ENCODE results near the gene PAAF1. TPM values are rescaled to one million over a fixed set of nuclear protein-coding genes. Genes with fewer than 3 reads are reported as not detected.

Gene PAAF1
- total RNA-seq, 1 donor from 2014 or later: 13.5 TPM

DNA sequence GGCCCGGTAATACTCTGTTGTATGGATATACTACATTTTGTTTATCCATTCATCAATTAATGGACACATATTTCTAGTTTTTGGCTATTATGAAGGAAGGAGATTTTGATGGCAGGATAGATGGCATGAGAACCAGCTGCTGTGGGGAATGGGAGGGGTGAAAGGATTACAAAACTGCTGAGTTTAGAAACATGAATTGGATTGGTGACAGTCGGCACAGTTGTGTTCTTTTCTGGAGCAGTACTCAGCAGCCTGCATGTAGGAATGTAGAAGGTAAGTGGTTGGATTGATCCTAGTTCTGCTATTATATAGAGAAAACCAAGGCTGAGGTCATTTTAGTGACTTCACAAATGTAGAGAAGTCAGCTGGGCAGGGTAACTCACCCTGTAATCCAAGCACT lies 7.1 kb downstream of the PAAF1 start:
- TF ChIP-seq, protein P1, sequence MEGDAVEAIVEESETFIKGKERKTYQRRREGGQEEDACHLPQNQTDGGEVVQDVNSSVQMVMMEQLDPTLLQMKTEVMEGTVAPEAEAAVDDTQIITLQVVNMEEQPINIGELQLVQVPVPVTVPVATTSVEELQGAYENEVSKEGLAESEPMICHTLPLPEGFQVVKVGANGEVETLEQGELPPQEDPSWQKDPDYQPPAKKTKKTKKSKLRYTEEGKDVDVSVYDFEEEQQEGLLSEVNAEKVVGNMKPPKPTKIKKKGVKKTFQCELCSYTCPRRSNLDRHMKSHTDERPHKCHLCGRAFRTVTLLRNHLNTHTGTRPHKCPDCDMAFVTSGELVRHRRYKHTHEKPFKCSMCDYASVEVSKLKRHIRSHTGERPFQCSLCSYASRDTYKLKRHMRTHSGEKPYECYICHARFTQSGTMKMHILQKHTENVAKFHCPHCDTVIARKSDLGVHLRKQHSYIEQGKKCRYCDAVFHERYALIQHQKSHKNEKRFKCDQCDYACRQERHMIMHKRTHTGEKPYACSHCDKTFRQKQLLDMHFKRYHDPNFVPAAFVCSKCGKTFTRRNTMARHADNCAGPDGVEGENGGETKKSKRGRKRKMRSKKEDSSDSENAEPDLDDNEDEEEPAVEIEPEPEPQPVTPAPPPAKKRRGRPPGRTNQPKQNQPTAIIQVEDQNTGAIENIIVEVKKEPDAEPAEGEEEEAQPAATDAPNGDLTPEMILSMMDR (IDR thresholded peaks at IDR 0.05; ENCODE audit: borderline replicate concordance): no peak
- Histone ChIP-seq H3K4me1 (no peaks in the 10 kb centered on the region), H3K36me3 (peaks cover 25% of the 10 kb centered on the region), H3K9me3 (replicated peaks) (no peaks in the 10 kb centered on the region), H3K4me3 (no peak overlapping the region), H3K27me3 (ENCODE audit: low read depth) (no peaks in the 10 kb centered on the region), H3K27ac (replicated peaks) (no peak overlapping the region)
- intact Hi-C loops (cut with micrococcal nuclease): no loop called here
- no peak for DNase-seq

DNA sequence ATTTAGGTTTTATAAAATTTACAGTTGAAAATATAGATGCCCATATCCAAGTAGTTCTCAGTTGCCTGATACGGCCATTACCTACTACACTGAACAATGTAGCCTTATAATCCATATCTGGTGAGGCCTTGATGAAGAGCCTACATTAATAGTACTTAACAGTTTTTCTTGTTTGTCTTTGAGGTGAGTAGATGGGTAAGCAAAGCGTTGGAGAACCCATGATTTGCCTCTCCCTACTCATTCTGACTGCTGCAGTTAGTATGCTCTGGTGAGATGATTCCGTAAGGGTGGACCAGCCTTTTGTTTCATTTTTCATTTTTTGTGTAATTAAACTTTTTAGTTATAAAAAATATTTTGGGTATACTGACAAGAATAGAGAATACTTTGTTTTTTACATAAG lies 11.4 kb downstream of the PAAF1 start:
- H3K4me1 ChIP-seq: no peaks in the 10 kb centered on the region
- no peaks in the 10 kb centered on the region for H3K27me3 ChIP-seq (ENCODE audit: low read depth)
- peaks cover 63% of the 10 kb centered on the region for H3K36me3 ChIP-seq
- TF ChIP-seq, protein P1 (IDR thresholded peaks at IDR 0.05; ENCODE audit: borderline replicate concordance): no peak
- no peak overlapping the region for H3K27ac ChIP-seq (replicated peaks)
- intact Hi-C loops (cut with micrococcal nuclease): no loop called here
- no peak for DNase-seq
- no peak overlapping the region for H3K4me3 ChIP-seq
- H3K9me3 ChIP-seq (replicated peaks): no peaks in the 10 kb centered on the region

DNA sequence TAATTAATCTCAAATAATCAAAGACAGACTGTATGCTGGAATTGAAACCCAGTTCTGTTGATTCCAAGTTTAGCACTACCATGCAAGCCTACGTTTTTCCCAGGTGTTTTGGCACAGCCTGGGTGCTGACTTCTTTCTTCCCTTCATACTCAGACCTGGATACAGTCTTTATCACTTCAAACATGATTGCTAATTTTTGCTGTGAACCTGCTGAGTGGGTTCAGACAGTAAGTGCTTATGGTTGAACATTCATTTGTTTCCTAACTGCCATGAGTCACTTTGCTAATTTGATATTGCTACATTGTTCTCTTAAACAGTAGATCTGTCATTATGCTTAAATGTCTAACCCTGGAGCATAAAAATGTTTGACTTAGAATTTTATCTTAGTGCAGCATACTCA lies 12.2 kb downstream of the PAAF1 start:
- DNase-seq: no peak
- intact Hi-C loops (cut with micrococcal nuclease): no loop called here
- Histone ChIP-seq H3K27ac (replicated peaks) (no peak overlapping the region), H3K4me3 (no peak overlapping the region), H3K9me3 (replicated peaks) (no peaks in the 10 kb centered on the region), H3K4me1 (no peaks in the 10 kb centered on the region), H3K36me3 (peaks cover 63% of the 10 kb centered on the region), H3K27me3 (ENCODE audit: low read depth) (no peaks in the 10 kb centered on the region)
- TF ChIP-seq, protein P1 (IDR thresholded peaks at IDR 0.05; ENCODE audit: borderline replicate concordance): no peak

DNA sequence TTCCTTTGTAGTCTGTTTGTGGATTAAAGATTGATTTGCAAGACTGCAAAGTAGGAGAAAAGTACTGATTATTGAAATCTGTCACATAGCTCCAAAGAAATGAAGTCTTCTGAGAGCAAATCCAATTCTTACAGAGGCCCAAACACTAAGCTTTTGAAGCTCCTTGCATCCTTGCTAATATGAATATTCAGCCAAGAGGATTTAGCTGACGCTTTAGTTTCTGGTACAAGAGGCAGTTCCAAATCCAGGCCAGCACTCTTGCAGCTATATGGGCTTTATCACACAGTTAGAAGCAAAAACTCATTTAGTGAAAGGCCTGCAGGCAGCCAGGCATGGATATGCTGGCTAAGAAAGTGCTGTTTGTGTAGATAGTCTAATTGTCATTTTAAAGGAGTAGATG lies 12.7 kb downstream of the PAAF1 start:
- H3K27ac ChIP-seq (replicated peaks): no peak overlapping the region
- H3K4me1 ChIP-seq: no peaks in the 10 kb centered on the region
- peaks cover 63% of the 10 kb centered on the region for H3K36me3 ChIP-seq
- no peak overlapping the region for H3K4me3 ChIP-seq
- intact Hi-C loops (cut with micrococcal nuclease): no loop called here
- H3K9me3 ChIP-seq (replicated peaks): no peaks in the 10 kb centered on the region
- TF ChIP-seq, protein P1 (IDR thresholded peaks at IDR 0.05; ENCODE audit: borderline replicate concordance): no peak
- no peak for DNase-seq
- H3K27me3 ChIP-seq (ENCODE audit: low read depth): no peaks in the 10 kb centered on the region

DNA sequence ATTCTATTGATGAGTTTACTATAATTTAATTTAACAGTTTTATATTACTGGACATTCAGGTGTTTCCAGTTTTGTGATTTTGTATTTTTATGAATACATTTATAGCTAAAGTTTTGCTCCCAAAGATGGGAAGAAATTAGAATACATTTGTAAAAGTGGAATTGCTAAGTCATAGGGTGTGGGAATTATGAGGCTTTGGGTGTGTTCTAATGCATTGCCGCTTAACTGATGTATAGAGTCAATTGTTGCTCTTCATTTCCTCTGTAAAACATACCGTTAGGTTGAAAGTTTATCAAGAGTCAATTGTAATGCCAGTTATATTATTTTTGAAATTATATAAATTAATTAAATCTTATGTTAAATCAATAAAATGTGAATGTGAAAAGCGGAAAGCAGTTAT lies 16.2 kb downstream of the PAAF1 start:
- H3K4me3 ChIP-seq: no peak overlapping the region
- no peaks in the 10 kb centered on the region for H3K9me3 ChIP-seq (replicated peaks)
- H3K27me3 ChIP-seq (ENCODE audit: low read depth): no peaks in the 10 kb centered on the region
- H3K27ac ChIP-seq (replicated peaks): no peak overlapping the region
- H3K36me3 ChIP-seq: peaks cover 59% of the 10 kb centered on the region
- no peaks in the 10 kb centered on the region for H3K4me1 ChIP-seq
- TF ChIP-seq, protein P1 (IDR thresholded peaks at IDR 0.05; ENCODE audit: borderline replicate concordance): no peak
- no peak for DNase-seq
- intact Hi-C loops (cut with micrococcal nuclease): no loop called here
